NT2/D1 (cell line): Measurements from ENCODE around the gene IGF2BP2.

Experiments used
- DNase-seq: peaks from one replicate; pipeline ENCODE4 v3.0.0-alpha.2; 2011; ENCODE audit warnings: low read depth, low spot score
- H3K27me3 ChIP-seq: 2 replicates; pipeline ENCODE4 v1.6.0; 2011; ENCODE audit warnings: mild to moderate bottlenecking; ENCODE audit not compliant: insufficient read length, insufficient read depth
- H3K36me3 ChIP-seq: 2 replicates; pipeline ENCODE4 v1.6.1; 2011; ENCODE audit warnings: mild to moderate bottlenecking, low read length, mixed read lengths; ENCODE audit not compliant: insufficient read depth, insufficient read length
- H3K4me1 ChIP-seq: 2 replicates; pipeline ENCODE4 v1.5.1; 2011; ENCODE audit not compliant: insufficient read depth, insufficient read length
- H3K4me3 ChIP-seq: 2 replicates; pipeline ENCODE4 v1.5.1; 2011; ENCODE audit warnings: low read depth; ENCODE audit not compliant: insufficient read length
- H3K9ac ChIP-seq: 2 replicates; pipeline ENCODE4 v1.6.0; 2011; ENCODE audit warnings: low read depth; ENCODE audit not compliant: insufficient read length
- H3K9me3 ChIP-seq: 2 replicates; pipeline ENCODE4 v1.5.1; 2011; ENCODE audit warnings: mild to moderate bottlenecking, low read length; ENCODE audit not compliant: insufficient read depth
- SUZ12 ChIP-seq: IDR thresholded peaks from 2 replicates; pipeline ENCODE4 v1.6.1; 2011; ENCODE audit not compliant: insufficient read length, insufficient read depth; ENCODE audit errors: extremely low read depth
- YY1 ChIP-seq: IDR thresholded peaks from 2 replicates; pipeline ENCODE4 v1.6.1; 2011; ENCODE audit not compliant: insufficient read length, insufficient read depth
- ZNF274 ChIP-seq: IDR thresholded peaks from 2 replicates; pipeline ENCODE4 v1.6.1; 2011; ENCODE audit warnings: mild to moderate bottlenecking, low read depth, low read length

The IGF2BP2 gene

DNA sequence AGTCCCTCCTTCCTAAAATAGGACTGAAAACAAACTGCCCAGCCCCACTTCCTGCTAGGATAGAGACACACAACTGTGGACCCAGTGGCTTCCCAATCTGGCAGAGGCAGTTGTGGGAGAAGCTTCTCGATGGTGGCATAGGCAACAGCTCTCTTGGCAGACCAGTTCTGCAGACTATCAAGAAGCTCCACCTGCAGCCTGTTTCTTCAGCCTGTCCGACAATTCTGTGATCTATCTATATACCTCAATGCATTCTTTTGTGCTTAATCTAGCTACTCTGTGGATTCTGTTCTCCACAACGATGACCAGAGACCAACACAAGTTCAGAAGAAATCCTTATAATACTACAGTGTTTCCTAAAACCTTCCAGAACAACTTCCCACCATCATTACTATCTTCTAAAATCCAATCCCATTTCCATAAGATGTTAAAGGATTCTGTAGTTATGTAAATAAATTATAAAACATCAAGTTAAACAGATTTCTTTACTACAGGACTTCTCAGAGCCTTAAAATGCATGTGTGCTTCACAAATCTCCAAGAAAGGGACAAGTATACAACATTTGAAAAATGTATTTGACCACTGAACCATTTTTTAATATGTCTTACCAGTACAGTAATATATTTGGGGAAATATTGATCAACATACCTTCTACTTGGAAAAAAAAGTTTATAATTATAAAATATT lies 57.7 kb downstream of the IGF2BP2 start:
- Histone ChIP-seq H3K9ac (no peak overlapping the region), H3K4me1 (no peaks in the 10 kb centered on the region), H3K4me3 (no peak overlapping the region), H3K36me3 (peaks cover 7% of the 10 kb centered on the region), H3K9me3 (no peaks in the 10 kb centered on the region), H3K27me3 (no peaks in the 10 kb centered on the region)
- DNase-seq, result no peak
- TF ChIP-seq ZNF274, result no peak
- TF ChIP-seq SUZ12, result no peak
- TF ChIP-seq YY1, result no peak

DNA sequence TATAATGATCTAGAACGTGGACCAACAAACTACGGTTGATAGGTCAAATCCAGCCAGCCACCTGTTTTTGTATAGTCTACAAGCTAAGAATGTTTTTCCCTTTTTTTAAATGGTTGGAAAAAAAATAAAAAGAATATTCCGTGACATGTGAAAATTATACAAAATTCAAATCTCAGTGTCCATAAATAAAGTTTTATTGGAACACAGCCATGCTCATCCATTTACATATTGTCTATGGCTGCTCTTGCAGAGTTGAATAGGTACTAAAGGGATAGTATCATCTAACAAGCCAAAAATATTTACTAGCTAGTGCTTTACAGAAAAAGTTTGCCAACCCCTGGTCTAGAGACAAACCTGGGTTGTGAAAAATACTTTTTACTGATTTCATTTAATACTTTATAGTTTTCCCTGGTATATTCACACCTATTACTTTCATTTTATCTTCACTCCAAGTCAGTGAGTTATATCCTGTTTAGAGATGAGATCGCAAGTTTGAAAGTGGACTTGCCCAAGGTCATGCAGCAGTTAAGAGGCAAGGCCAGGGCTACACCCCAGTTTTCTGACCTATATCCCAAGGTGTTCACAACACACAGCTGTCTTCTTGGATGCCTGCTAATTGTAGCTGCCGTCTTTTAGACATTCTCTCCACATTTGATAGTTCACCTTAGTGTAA lies 58.4 kb downstream of the IGF2BP2 start:
- Histone ChIP-seq H3K9ac (no peak overlapping the region), H3K36me3 (peaks cover 7% of the 10 kb centered on the region), H3K4me1 (peaks cover 2% of the 10 kb centered on the region), H3K4me3 (no peak overlapping the region), H3K9me3 (no peaks in the 10 kb centered on the region), H3K27me3 (no peaks in the 10 kb centered on the region)
- DNase-seq, result no peak
- no peak for TF ChIP-seq SUZ12
- no peak for TF ChIP-seq ZNF274
- TF ChIP-seq YY1, result no peak

DNA sequence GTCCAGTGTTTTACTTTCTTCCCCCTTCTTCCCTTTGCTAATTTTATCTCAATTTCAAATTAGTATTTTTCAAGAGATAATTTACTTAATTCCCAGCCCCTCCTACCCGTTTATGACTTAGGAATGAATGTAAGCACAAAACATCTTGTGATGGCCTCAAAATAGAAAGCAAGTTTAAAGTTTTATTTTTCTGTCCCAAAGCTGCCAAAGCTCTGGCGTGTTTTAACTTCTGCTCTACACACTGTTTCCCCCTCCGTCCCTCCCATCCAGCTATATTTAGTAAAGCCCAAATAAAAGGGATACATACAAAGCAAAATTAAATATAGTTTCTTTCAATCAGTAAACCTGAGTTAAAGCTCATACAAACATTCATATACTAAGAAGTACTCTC lies 59.9 kb downstream of the IGF2BP2 start:
- Histone ChIP-seq H3K4me3 (no peak overlapping the region), H3K4me1 (peaks cover 2% of the 10 kb centered on the region), H3K9ac (no peak overlapping the region), H3K36me3 (peaks cover 9% of the 10 kb centered on the region), H3K27me3 (no peaks in the 10 kb centered on the region), H3K9me3 (no peaks in the 10 kb centered on the region)
- no peak for TF ChIP-seq YY1
- TF ChIP-seq SUZ12, result no peak
- TF ChIP-seq ZNF274, result no peak
- no peak for DNase-seq

DNA sequence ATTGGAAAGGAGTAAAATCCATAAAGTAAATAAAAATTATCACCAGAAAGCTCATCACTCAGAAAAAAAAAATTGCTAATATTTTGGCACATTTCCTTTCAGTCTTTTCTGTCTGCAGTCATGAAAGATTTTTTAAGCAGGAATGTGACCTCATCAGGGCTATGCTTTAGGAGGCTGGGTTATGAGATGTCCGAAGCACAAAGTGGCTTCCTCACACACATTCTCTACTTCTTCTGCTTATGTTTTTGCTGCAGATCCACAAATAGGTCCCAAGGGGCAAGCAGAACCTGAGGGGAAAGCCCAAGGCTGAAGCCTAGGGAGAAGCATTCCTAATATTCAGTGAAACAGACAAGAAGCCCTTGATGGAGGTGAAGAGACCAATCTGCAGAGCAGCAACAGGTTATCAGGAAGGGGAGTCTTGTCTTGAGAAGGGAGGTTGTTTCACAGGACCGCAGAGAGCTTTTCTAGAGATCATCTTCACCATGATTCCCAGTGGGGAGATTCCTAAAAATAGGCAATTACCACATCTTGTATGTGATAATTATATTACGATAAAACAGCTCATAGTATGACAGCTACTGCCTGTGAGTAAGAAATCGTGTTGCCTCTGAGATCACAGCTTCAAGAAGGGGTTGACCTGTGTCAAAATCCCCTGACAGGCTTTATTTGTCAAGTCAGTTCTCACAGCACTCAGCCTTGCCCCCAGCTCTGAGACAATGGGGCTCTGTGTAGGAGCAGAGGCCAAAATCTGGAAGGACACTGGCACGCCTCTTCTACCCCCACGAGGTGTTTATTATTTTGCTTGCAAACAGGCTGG lies 60.5 kb downstream of the IGF2BP2 start:
- DNase-seq, result no peak
- no peaks in the 10 kb centered on the region for H3K27me3 ChIP-seq
- TF ChIP-seq ZNF274 (no peak), YY1 (no peak), SUZ12 (no peak)
- peaks cover 2% of the 10 kb centered on the region for H3K4me1 ChIP-seq
- H3K9me3 ChIP-seq, result no peaks in the 10 kb centered on the region
- no peak overlapping the region for H3K4me3 ChIP-seq
- H3K36me3 ChIP-seq, result peaks cover 9% of the 10 kb centered on the region
- H3K9ac ChIP-seq, result no peak overlapping the region

DNA sequence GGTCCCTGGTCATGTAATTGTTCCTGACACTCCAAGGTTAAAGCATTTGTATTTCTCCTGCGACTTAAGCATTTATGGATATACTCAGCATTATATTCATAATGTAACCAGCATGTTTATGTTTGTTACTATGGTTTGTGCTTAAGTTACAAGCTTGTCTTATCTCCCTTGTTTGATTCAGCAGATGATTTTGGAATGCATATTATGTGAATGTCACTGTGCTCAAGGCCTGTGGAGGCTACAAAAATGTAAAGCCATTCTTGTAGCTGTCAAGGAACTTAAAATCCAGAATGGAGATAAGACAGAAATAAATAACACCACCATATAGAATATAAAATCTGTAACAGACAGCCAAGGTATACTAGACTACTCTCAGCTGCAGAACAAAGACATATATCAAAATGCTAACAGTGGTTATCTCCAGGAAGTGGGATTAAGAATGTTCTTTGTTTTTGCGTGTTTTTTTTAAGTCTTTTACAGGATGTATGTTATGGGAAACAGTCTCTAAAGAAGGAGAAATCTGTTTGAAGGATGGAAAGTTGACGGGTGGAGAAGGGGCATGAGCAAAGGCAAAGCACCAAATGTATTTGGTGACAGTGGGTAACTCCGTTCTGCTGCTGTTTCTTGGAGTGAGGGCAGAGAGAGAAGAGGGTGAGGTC lies 61.4 kb downstream of the IGF2BP2 start:
- H3K4me1 ChIP-seq, result peaks cover 2% of the 10 kb centered on the region
- H3K36me3 ChIP-seq, result peaks cover 9% of the 10 kb centered on the region
- TF ChIP-seq ZNF274 (no peak), SUZ12 (no peak), YY1 (no peak)
- no peaks in the 10 kb centered on the region for H3K9me3 ChIP-seq
- H3K4me3 ChIP-seq, result no peak overlapping the region
- no peak overlapping the region for H3K9ac ChIP-seq
- H3K27me3 ChIP-seq, result no peaks in the 10 kb centered on the region
- DNase-seq, result no peak

DNA sequence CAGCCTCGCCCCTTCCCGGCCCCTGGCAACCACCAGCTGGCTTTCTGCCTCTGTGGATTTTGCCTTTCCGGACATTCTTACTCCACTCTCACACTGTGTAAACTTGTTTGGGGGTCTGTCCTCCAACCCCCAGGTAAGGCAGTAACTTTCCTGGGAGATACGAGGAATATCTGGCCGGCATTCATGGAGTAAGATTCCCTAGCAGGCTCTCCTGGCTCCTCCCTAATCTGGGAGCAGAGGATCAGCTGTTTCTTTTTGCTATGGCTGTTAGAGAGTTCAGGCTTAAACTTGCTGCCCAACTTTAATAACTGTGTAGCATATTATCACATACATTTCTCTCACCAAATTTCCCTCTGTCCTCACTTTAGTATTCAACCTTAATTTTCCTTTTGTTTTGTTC lies 64.3 kb downstream of the IGF2BP2 start:
- Histone ChIP-seq H3K4me1 (peaks cover 7% of the 10 kb centered on the region), H3K4me3 (no peak overlapping the region), H3K36me3 (peaks cover 27% of the 10 kb centered on the region), H3K9ac (no peak overlapping the region), H3K27me3 (no peaks in the 10 kb centered on the region), H3K9me3 (peaks cover 28% of the 10 kb centered on the region)
- TF ChIP-seq YY1 (no peak), SUZ12 (no peak)
- DNase-seq, result no peak

DNA sequence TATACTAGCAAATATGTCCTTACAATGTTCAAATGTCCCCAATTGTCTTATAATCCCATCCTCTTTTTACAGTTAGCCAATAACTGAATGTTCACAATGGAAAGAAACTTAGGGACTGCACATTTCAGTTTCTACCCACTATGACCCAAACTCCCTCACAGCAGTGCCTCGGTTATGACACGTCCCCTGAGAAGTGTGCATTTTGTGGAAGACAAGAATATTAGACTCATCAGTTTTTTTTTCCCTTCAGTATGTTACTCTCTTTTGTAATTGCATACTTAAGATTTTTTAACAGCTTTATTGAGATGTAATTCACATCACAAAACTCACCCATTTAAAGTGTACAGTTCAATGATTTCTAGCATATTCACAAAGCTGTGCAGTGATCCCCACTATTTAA lies 64.8 kb downstream of the IGF2BP2 start:
- Histone ChIP-seq H3K27me3 (no peaks in the 10 kb centered on the region), H3K4me3 (no peak overlapping the region), H3K9ac (no peak overlapping the region), H3K36me3 (peaks cover 27% of the 10 kb centered on the region), H3K4me1 (peaks cover 9% of the 10 kb centered on the region), H3K9me3 (peaks cover 33% of the 10 kb centered on the region)
- TF ChIP-seq ZNF274 (no peak), YY1 (no peak), SUZ12 (no peak)
- no peak for DNase-seq
